H1 (cell line): ENCODE data around the gene DGKD. TPM values are rescaled to one million over a fixed set of nuclear protein-coding genes. Genes with fewer than 3 reads are reported as not detected.
A peak's percentile ranks its signal among the peaks of the same experiment; 100 is the strongest.

Experiments
- CTCF ChIA-PET: fragments of 300-600 bp; sonication (Branson Sonifier 250); formaldehyde crosslinking; loops from one replicate; lab custom pipeline; 2021; ENCODE audit not compliant: partially characterized antibody; lab: Charles Lee
- POLR2A ChIA-PET: fragments of 300-600 bp; sonication (Branson Sonifier 250); formaldehyde crosslinking; loops from one replicate; lab custom pipeline; 2021; ENCODE audit warnings: inconsistent platforms; ENCODE audit not compliant: partially characterized antibody; lab: Charles Lee
- DNase-seq, 2 experiments: peaks; one replicate each; pipeline versions ENCODE4 v3.0.0 to v3.0.0-alpha.2; 2010 to 2022; ENCODE audit warnings: low spot score in 2 of 2, low read depth in 1 of 2, mixed read lengths in 1 of 2
- FAIRE-seq: peaks from 2 replicates; lab custom pipeline; 2011; peaks lifted over from hg19 to GRCh38; lab: Jason Lieb, UNC
- H2AFZ ChIP-seq: 2 replicates; pipeline ENCODE4 v1.8.1; 2012; ENCODE audit warnings: low read length, inconsistent platforms
- H2AK5ac ChIP-seq: 2 replicates; pipeline ENCODE4 v1.6.1; 2013; ENCODE audit warnings: low read depth, low read length
- H2BK120ac ChIP-seq: replicated peaks from 2 replicates; pipeline ENCODE3; 2013; ENCODE audit warnings: low read depth, low read length, inconsistent platforms
- H2BK12ac ChIP-seq: 2 replicates; pipeline ENCODE4 v1.6.1; 2013; ENCODE audit warnings: low read depth, low read length
- H2BK15ac ChIP-seq: 2 replicates; pipeline ENCODE4 v1.6.1; 2013; ENCODE audit warnings: low read length
- H2BK20ac ChIP-seq: 2 replicates; pipeline ENCODE4 v1.6.1; 2013; ENCODE audit warnings: low read length
- H2BK5ac ChIP-seq: 2 replicates; pipeline ENCODE4 v1.6.1; 2013; ENCODE audit warnings: low read depth, low read length
- H3K14ac ChIP-seq: 2 replicates; pipeline ENCODE4 v1.6.1; 2013; ENCODE audit warnings: inconsistent platforms; ENCODE audit not compliant: insufficient read length
- H3K18ac ChIP-seq: 2 replicates; pipeline ENCODE4 v1.6.1; 2013; ENCODE audit warnings: low read length; ENCODE audit errors: extremely low read depth
- H3K23ac ChIP-seq: 2 replicates; pipeline ENCODE4 v1.6.1; 2013; ENCODE audit warnings: inconsistent platforms; ENCODE audit not compliant: insufficient read length
- H3K23me2 ChIP-seq: 2 replicates; pipeline ENCODE4 v1.6.1; 2013; ENCODE audit warnings: low read depth, low read length
- H3K27ac ChIP-seq: 2 replicates; pipeline ENCODE4 v1.6.1; 2011; ENCODE audit warnings: low read depth, low read length, inconsistent platforms
- H3K27me3 ChIP-seq, 4 experiments: replicated peaks in 1 of 4; 1 replicate in 1 of 4; 2 replicates in 3 of 4; pipeline versions ENCODE4 v1.6.1 to v1.8.1; 2011 to 2013; ENCODE audit warnings: low read length in 3 of 4, mild to moderate bottlenecking in 3 of 4, inconsistent platforms in 2 of 4, mixed read lengths in 2 of 4, moderate library complexity in 1 of 4; ENCODE audit not compliant: control insufficient read depth in 3 of 4, insufficient read depth in 3 of 4; ENCODE audit errors: extremely low read depth in 1 of 4
- H3K36me3 ChIP-seq, 4 experiments: 2 replicates each; pipeline versions ENCODE4 v1.6.1 to v1.8.1; 2011 to 2013; ENCODE audit warnings: mild to moderate bottlenecking in 4 of 4, low read length in 3 of 4, moderate library complexity in 2 of 4, control low read depth in 1 of 4, inconsistent platforms in 1 of 4; ENCODE audit not compliant: insufficient read depth in 4 of 4, control insufficient read depth in 2 of 4
- H3K4ac ChIP-seq: replicated peaks from 2 replicates; pipeline ENCODE3; 2013; ENCODE audit warnings: low read length, low read depth, mixed read lengths, inconsistent platforms; ENCODE audit not compliant: insufficient read length
- H3K4me1 ChIP-seq, 4 experiments: replicated peaks in 1 of 4; 1 replicate in 1 of 4; 2 replicates in 3 of 4; pipeline versions ENCODE4 v1.6.1 to v1.8.1; 2011 to 2013; ENCODE audit warnings: low read length in 3 of 4, inconsistent platforms in 2 of 4, mixed read lengths in 1 of 4; ENCODE audit not compliant: insufficient read depth in 4 of 4, control insufficient read depth in 3 of 4
- H3K4me2 ChIP-seq, 2 experiments: 2 replicates each; pipeline versions ENCODE4 v1.6.1 to v1.8.1; 2011 to 2013; ENCODE audit warnings: low read depth in 2 of 2, low read length in 2 of 2, control low read depth in 1 of 2, inconsistent platforms in 1 of 2, mild to moderate bottlenecking in 1 of 2; ENCODE audit not compliant: insufficient read depth in 1 of 2
- H3K4me3 ChIP-seq, 4 experiments: fragments of 200-600, 300-600 bp in 1 of 4; sonication (generic), shearing (Covaris generic), sonication (Bioruptor Twin) in 1 of 4; 2 replicates each; pipeline versions ENCODE4 v1.5.1 to v1.8.1; 2011 to 2016; ENCODE audit warnings: low read length in 4 of 4, low read depth in 3 of 4, control low read depth in 2 of 4, inconsistent platforms in 2 of 4, mild to moderate bottlenecking in 2 of 4, mixed read lengths in 1 of 4, moderate library complexity in 1 of 4; ENCODE audit not compliant: insufficient read depth in 2 of 4; ENCODE audit errors: extremely low read depth in 1 of 4
- H3K56ac ChIP-seq: replicated peaks from 2 replicates; pipeline ENCODE3; 2013; ENCODE audit warnings: low read depth, mild to moderate bottlenecking, mixed read lengths, low read length, inconsistent platforms; ENCODE audit not compliant: insufficient read length
- H3K79me1 ChIP-seq: 2 replicates; pipeline ENCODE4 v1.6.1; 2013; ENCODE audit warnings: low read depth, low read length, control low read depth
- H3K79me2 ChIP-seq, 2 experiments: 2 replicates each; pipeline versions ENCODE4 v1.6.1 to v1.8.1; 2012 to 2013; ENCODE audit warnings: low read length in 2 of 2, mild to moderate bottlenecking in 2 of 2, inconsistent platforms in 1 of 2; ENCODE audit not compliant: insufficient read depth in 2 of 2, control insufficient read depth in 1 of 2
- H3K9ac ChIP-seq, 4 experiments: replicated peaks in 1 of 4; 1 replicate in 1 of 4; 2 replicates in 3 of 4; pipeline versions ENCODE4 v1.6.1 to v1.8.1; 2011 to 2013; ENCODE audit warnings: low read depth in 3 of 4, low read length in 3 of 4, control low read depth in 2 of 4, mild to moderate bottlenecking in 2 of 4, moderate library complexity in 2 of 4, inconsistent platforms in 1 of 4; ENCODE audit errors: extremely low read depth in 1 of 4
- H3K9me3 ChIP-seq, 2 experiments: 2 replicates each; pipeline versions ENCODE4 v1.6.1 to v1.8.1; 2012 to 2013; ENCODE audit warnings: mild to moderate bottlenecking in 2 of 2, moderate library complexity in 2 of 2, control low read depth in 1 of 2, inconsistent platforms in 1 of 2, low read depth in 1 of 2, low read length in 1 of 2, mixed read lengths in 1 of 2; ENCODE audit not compliant: insufficient read depth in 2 of 2
- H4K20me1 ChIP-seq, 2 experiments: replicated peaks in 1 of 2; 2 replicates each; pipeline versions ENCODE3 to v1.8.1; 2011 to 2013; ENCODE audit warnings: inconsistent platforms in 2 of 2, low read length in 2 of 2, mild to moderate bottlenecking in 1 of 2; ENCODE audit not compliant: insufficient read depth in 2 of 2, control insufficient read depth in 1 of 2
- H4K5ac ChIP-seq: 2 replicates; pipeline ENCODE4 v1.6.1; 2013; ENCODE audit warnings: low read length, low read depth, mixed read lengths, inconsistent platforms; ENCODE audit not compliant: insufficient read length
- H4K8ac ChIP-seq: 2 replicates; pipeline ENCODE4 v1.8.0; 2013; ENCODE audit warnings: mild to moderate bottlenecking, moderate library complexity, low read length, inconsistent platforms; ENCODE audit not compliant: insufficient read depth; ENCODE audit errors: extremely low read depth
- H4K91ac ChIP-seq: replicated peaks from 2 replicates; pipeline ENCODE3; 2013; ENCODE audit warnings: low read length, mixed read lengths, inconsistent platforms; ENCODE audit not compliant: insufficient read length
- CEBPB ChIP-seq: IDR thresholded peaks from 2 replicates; pipeline ENCODE4 v1.6.1; 2012; ENCODE audit warnings: low read depth, low read length
- RBBP5 ChIP-seq: IDR thresholded peaks from 2 replicates; pipeline ENCODE4 v1.7.1; 2012; ENCODE audit warnings: low read depth, mild to moderate bottlenecking, inconsistent platforms, low read length, moderate library complexity, borderline replicate concordance
- WGBS, 2 experiments: shearing (Covaris generic) in 1 of 2; methylation state at CpG; one replicate each; pipeline versions ENCODE4 v1.1.6 to v1.1.7; 2013 to 2015; ENCODE audit warnings: low lambda C conversion rate in 2 of 2, mixed read lengths in 2 of 2, inconsistent platforms in 1 of 2, low coverage in 1 of 2, missing lambda C conversion rate in 1 of 2; ENCODE audit not compliant: insufficient replicate concordance in 2 of 2, insufficient coverage in 1 of 2, insufficient read length in 1 of 2; ENCODE audit errors: extremely low coverage in 1 of 2, missing lambda C conversion rate in 1 of 2; 5-methylcytosine and 5-hydroxymethylcytosine counted together
- polyA plus RNA-seq, 7 experiments: library from polyadenylated mRNA; depleted of rRNA in 3 of 7; stranded (reverse) in 5 of 7; unstranded in 2 of 7; fragments of >200 nt in 5 of 7; fragments of 200-250 nt in 2 of 7; gene quantifications; 1 replicate in 5 of 7; 2 replicates in 1 of 7; 4 replicates in 1 of 7; pipeline versions ENCODE4 v1.2.1 to v1.2.3, GENCODE V29; 2011 to 2013; ENCODE audit warnings: missing spikeins in 2 of 7, mixed read lengths in 2 of 7
- total RNA-seq: library from RNA; stranded (reverse); fragmentation: NEBNext Ultra II Directional; extraction: Animal tissue kit (Norgen Biotek cat#: 25700); gene quantifications from 2 replicates; pipeline ENCODE4 v1.2.1, GENCODE V29; 2021
- TF ChIP-seq, protein P1 (sequence below), 3 experiments: IDR thresholded peaks; 1 replicate in 2 of 3; 2 replicates in 1 of 3; pipeline versions ENCODE4 v1.5.1 to v1.6.1; 2011; ENCODE audit warnings: low read length in 3 of 3, mild to moderate bottlenecking in 3 of 3, inconsistent platforms in 2 of 3, low read depth in 1 of 3, moderate library complexity in 1 of 3; ENCODE audit not compliant: insufficient read depth in 1 of 3; ENCODE audit errors: control extremely low read depth in 1 of 3

DGKD gene
- total and polyA plus RNA-seq, 2 of the 8 experiments (the other 6 are each of a cell fraction or from before 2014, with no cell fraction given): 7.7 to 30.9 TPM

GRCh38 chr2:233455006-233455405, 100.7 kb downstream of the DGKD start:
- no peak overlapping the region for H2AFZ ChIP-seq
- no peak overlapping the region for H4K8ac ChIP-seq
- no peaks in the 10 kb centered on the region for H3K9me3 ChIP-seq
- no peak overlapping the region for H3K14ac ChIP-seq
- 95% methylated on average over 11 of the region's 11 CpGs; no CpG with 5 or more reads in 1 of the 2 experiments for WGBS, 2 experiments
- no peak overlapping the region for H3K4me3 ChIP-seq
- no peak overlapping the region for H3K27ac ChIP-seq
- no peak overlapping the region for H4K91ac ChIP-seq
- no peak overlapping the region for H2BK20ac ChIP-seq
- no peak for FAIRE-seq
- no peak overlapping the region for H3K9ac ChIP-seq
- no peak overlapping the region for H3K4me2 ChIP-seq
- H3K36me3 ChIP-seq: peaks cover 0 to 6% (median 3%) of the 10 kb centered on the region in 4 experiments; a peak in 3 of 8 replicates
- H2BK120ac ChIP-seq: no peak overlapping the region
- H2BK5ac ChIP-seq: no peak overlapping the region
- H3K27me3 ChIP-seq: no peaks in the 10 kb centered on the region
- no peak overlapping the region for H2BK12ac ChIP-seq
- no peak overlapping the region for H4K5ac ChIP-seq
- no peaks in the 10 kb centered on the region for H3K79me2 ChIP-seq
- H2BK15ac ChIP-seq: no peak overlapping the region
- H3K23me2 ChIP-seq: no peaks in the 10 kb centered on the region
- H3K4me1 ChIP-seq: no peaks in the 10 kb centered on the region
- no peak overlapping the region for H2AK5ac ChIP-seq
- ChIA-PET POLR2A (no interaction called here), CTCF (interaction anchor here (0.6 to 1.8 kb wide), 3 partner anchors 12 to 377 kb away, joined by 3 to 4 read pairs (median 4); no protein-coding TSS in a partner anchor)
- no peak overlapping the region for H3K23ac ChIP-seq
- peaks cover 0 to 2% of the 10 kb centered on the region in 2 experiments for H4K20me1 ChIP-seq
- no peak overlapping the region for H3K4ac ChIP-seq
- H3K79me1 ChIP-seq: no peaks in the 10 kb centered on the region
- H3K56ac ChIP-seq: no peak overlapping the region
- no peak for TF ChIP-seq RBBP5
- peak; percentile 61 for TF ChIP-seq CEBPB
- TF ChIP-seq, protein P1, sequence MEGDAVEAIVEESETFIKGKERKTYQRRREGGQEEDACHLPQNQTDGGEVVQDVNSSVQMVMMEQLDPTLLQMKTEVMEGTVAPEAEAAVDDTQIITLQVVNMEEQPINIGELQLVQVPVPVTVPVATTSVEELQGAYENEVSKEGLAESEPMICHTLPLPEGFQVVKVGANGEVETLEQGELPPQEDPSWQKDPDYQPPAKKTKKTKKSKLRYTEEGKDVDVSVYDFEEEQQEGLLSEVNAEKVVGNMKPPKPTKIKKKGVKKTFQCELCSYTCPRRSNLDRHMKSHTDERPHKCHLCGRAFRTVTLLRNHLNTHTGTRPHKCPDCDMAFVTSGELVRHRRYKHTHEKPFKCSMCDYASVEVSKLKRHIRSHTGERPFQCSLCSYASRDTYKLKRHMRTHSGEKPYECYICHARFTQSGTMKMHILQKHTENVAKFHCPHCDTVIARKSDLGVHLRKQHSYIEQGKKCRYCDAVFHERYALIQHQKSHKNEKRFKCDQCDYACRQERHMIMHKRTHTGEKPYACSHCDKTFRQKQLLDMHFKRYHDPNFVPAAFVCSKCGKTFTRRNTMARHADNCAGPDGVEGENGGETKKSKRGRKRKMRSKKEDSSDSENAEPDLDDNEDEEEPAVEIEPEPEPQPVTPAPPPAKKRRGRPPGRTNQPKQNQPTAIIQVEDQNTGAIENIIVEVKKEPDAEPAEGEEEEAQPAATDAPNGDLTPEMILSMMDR (IDR thresholded peaks at IDR 0.05; ENCODE audit: control extremely low read depth in 1 of 3, insufficient read depth in 1 of 3, low read depth in 1 of 3, low read length in 3 of 3): no peak
- no peak for DNase-seq
- no peak overlapping the region for H3K18ac ChIP-seq
